Vagina (tissue), 2 donors: ENCODE results near the gene ACVR2B.
"Not testable (repeated sequence)": the region's sequence is repeated elsewhere in the genome, so short reads cannot be mapped to it uniquely, and the experiment has no call there.

Experiments used
- POLR2A ChIP-seq, 2 donors: fragments of 450-650 bp; IDR thresholded peaks; one replicate each; pipeline ENCODE4 v1.6.1; 2017; ENCODE audit warnings: antibody characterized with exemption in 2 of 2, mild to moderate bottlenecking in 2 of 2, moderate library complexity in 2 of 2
- TF ChIP-seq, protein P1 (sequence below), 3 experiments: fragments of 450-650 bp in 2 of 3; fragments of 200-600 bp in 1 of 3; sonication (generic) in 1 of 3; IDR thresholded peaks; one replicate each; pipeline ENCODE4 v1.5.1; 2017 to 2019; ENCODE audit warnings: antibody characterized with exemption in 3 of 3, mild to moderate bottlenecking in 2 of 3, moderate library complexity in 2 of 3

DNA sequence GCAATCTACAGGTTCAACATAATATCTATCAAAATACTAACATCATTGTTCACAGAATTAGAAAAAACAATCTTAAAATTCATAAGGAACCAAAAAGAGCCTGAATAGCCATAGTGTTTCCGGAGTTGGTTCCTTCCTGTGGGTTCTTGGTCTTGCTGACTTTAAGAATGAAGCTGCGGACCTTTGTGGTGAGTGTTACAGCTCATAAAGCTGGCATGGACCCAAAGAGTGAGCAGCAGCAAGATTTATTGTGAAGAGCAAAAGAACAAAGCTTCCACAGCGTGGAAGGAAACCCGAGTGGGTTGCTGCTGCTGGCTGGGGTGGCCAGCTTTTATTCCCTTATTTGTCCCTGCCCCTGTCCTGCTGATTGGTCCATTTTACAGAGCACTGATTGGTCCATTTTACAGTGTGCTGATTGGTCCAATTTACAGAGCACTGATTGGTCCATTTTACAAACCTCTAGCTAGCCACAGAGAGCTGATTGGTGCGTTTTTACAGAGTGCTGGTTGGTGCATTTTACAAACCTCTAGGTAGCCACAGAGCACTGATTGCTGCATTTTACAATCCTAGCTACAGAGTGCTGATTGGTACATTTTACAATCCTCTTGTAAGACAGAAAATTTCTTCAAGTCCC, 15.1 kb upstream of the ACVR2B start:
- TF ChIP-seq, protein P1, sequence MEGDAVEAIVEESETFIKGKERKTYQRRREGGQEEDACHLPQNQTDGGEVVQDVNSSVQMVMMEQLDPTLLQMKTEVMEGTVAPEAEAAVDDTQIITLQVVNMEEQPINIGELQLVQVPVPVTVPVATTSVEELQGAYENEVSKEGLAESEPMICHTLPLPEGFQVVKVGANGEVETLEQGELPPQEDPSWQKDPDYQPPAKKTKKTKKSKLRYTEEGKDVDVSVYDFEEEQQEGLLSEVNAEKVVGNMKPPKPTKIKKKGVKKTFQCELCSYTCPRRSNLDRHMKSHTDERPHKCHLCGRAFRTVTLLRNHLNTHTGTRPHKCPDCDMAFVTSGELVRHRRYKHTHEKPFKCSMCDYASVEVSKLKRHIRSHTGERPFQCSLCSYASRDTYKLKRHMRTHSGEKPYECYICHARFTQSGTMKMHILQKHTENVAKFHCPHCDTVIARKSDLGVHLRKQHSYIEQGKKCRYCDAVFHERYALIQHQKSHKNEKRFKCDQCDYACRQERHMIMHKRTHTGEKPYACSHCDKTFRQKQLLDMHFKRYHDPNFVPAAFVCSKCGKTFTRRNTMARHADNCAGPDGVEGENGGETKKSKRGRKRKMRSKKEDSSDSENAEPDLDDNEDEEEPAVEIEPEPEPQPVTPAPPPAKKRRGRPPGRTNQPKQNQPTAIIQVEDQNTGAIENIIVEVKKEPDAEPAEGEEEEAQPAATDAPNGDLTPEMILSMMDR (IDR thresholded peaks at IDR 0.05): not testable (repeated sequence)
- not testable (repeated sequence) for TF ChIP-seq POLR2A (IDR thresholded peaks at IDR 0.05)
